CD4-positive, alpha-beta T cell treated with Interleukin-12 subunit alpha and Interleukin-12 subunit beta, for 1 hour (primary cell): ENCODE results near the gene TSACC.
"Not testable (repeated sequence)": the region's sequence is repeated elsewhere in the genome, so short reads cannot be mapped to it uniquely, and the experiment has no call there.

Experiments used
- DNase-seq: peaks from one replicate; pipeline ENCODE4 v3.0.0-alpha.2; 2020

TSACC gene

DNA sequence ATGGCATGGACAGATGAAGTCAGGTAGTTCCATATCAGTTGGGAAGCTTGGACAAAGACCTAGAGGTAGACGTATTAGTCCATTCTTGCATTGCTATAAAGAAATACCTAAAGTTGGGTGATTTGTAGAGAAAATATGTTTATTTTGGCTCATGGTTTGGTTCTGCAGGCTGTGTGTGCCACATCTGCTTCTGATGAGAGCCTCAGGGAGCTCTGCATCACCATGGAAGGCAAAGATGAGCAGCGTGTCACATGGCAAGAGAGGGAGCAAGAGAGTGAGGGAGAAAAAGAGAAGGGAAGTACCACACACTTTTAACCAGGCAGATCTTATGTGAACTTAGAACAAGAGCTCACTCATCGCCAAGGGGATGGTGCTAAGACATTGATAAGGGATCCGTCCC lies 9.0 kb downstream of the TSACC start:
- no peak for DNase-seq

DNA sequence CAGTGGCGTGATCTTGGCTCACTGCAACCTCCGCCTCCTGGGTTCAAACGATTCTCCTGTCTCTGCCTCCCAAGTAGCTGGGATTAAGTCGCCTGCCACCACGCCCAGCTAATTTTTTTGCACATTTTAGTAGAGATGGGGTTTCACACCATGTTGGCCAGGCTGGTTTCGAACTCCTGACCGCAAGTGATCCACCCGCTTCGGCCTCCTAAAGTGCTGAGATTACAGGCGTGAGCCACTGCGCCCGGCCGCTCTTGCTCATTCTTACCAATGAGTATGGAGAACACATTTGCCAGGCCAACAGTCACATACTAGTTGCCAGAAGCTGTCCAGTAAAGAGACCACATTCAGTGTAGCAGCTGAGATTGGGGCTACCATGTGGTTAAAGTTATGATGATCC lies 14.2 kb downstream of the TSACC start:
- not testable (repeated sequence) for DNase-seq

DNA sequence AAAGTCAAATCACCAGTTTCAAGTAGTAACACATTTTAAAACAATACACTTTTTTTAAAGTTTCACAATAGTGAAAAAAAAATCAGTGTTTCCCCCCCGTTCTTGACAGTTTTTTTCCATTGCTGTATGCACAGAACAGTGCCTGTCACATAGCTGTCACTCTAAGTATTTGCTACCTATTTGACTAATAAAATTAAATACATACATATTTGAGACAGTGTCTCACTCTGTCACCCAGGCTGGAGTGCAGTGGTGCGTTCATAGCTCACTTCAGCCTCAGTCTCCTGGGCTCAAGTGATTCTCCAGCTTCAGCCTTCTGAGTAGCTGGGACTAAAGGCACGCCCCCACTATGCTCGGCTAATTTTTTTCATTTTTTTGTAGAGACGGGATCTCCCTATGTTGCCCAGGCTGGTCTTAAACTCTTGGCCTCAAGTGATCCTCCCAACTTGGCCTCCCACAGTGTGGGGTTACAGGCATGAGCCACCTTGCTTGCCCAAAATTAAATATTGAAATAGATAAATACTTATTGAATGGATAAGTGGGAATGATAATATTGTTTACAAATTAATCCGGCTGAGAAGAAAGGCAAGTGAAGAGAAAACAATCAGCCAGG lies 18.0 kb downstream of the TSACC start:
- DNase-seq, result no peak

DNA sequence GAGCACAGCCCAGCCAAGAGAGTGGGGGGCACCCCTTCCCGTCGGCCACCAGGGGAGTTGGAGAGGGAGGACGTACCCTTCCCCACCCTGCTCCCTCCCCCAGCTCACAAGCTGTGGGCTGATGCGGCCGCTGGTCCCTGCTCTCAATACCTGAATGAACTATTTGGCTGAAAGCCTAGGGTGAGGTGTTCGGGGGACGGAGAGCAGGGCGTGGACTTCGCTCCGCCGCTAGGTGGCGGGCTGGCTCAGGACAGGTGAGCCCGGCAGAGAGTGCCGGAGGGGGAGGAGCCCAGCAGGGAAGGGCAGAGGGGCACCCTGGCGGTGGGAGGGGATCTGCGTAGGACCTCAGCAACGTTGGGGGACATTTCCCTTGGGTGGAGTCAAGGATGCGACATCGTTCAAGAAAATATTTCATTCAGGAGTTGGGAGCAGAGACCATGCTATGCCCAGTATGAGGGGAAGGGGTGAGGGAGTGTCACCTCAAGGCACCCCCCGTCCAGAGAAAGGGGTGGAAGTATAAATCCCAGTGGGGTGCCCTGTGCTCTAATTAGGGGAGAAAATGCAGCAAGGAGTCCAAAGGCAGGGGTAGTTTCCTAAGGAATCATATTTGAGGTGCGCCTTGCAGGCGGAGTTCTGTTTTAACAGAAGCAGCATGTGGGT lies 18.7 kb downstream of the TSACC start:
- peak; percentile 77 for DNase-seq

DNA sequence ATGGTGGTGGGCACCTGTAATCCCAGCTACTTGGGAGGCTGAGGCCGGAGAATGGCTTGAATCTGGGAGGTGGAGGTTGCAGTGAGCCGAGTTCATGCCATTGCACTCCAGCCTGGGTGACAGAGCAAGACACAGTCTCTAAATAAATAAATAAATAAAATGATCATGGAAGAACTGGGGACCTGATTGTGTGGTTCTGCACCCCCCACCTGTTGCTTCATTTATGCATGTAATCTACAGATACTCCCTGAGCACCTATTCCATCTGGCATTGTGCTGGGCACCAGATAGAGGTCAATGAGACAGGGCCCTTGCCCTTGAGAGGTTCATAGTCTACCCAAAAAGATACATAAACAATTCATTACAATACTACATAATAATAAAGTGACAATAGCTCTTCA lies 19.7 kb downstream of the TSACC start:
- DNase-seq, result no peak

DNA sequence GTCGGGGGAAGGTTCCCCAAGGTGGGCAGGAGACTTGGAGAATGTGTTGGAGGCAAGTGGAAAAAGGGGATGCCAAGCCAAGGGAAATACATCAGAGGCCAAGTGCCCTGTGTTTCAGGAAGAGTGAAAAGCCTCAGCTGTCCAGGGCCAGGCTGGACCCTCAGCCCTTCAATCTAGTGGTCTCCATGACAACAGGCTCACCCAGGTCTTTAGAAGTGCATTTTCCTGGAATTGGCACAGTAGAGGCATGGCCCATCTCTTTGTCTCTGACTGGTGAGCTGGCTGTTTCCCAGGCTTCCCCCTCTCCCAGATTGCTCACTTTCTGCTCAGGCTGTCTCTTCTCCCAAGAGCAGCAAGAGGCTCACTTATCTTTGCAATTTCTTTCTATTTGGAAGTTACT lies 20.3 kb downstream of the TSACC start:
- DNase-seq, result no peak

DNA sequence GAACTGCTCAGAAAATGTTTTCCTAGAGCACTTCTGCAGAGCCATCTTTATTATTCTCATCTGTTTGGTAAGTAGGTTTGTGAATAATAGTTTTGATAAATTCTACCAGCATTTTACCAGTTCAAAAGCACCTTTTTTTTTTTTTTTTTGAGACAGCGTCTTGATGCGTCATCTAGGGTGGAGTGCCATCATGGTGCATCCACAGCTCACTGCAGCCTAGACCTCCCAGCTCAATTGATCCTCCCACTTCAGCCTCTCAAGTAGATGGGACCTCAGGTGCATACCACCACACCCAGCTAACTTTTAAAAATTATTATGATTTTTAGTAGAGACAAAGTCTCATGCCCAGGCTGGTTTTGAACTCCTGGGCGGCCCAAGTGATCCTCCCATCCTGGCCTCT lies 20.9 kb downstream of the TSACC start:
- DNase-seq, result no peak

DNA sequence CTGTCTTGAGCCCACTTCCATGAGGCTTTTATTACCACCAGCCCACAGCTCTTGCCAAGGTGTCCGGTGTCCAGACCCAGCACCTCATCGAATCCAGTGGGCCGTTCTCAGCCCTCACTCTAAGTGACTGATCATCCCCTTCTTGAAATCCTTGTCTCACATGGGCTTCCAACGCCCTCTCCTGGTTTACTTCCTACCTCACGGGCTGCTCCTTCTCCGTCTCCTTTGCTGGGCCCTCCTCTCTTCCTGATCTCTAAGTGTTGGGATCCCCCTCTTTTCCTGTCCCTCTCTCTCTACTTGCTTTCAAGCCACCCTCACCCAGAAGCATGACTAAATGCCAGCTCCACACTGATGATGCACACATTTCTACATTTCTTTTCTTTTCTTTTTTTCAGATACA lies 21.6 kb downstream of the TSACC start:
- no peak for DNase-seq

DNA sequence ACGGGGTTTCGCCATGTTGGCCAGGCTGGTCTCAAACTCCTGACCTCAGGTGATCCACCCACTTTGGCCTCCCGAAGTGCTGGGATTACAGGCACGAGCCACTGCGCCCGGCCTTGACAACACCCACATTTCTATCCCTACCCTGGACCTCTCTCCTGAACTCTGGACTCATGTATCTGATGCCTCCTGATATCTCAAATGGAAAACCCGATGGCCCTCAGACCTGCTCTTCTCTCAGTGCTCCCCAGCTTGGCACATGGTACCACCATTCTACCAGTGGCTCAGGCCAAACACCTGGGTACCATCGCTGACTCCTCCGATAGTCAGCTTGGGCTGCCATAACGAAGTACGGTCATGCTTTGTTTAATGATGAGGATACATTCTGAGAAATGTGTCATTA lies 22.2 kb downstream of the TSACC start:
- DNase-seq, result no peak

DNA sequence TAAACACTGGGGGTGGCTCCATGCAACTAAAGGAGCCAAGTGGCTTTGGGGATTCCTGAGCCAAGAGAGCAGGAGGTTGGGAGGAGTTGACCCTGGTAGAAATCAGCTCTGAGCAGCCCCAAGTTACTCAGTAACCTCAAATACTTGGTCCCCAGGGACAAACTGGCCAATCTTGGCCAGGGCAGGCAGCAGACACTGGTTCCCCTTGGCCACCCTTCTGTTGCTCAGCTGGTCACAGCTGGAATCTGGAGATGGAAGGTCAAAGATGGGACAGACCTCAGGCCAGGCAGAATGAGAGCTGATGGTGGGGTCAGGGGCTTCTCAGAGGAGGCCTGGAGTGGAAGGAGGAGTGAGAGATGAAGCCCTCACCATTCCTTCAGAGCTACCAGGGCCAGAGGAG lies 27.4 kb downstream of the TSACC start:
- DNase-seq, result no peak

DNA sequence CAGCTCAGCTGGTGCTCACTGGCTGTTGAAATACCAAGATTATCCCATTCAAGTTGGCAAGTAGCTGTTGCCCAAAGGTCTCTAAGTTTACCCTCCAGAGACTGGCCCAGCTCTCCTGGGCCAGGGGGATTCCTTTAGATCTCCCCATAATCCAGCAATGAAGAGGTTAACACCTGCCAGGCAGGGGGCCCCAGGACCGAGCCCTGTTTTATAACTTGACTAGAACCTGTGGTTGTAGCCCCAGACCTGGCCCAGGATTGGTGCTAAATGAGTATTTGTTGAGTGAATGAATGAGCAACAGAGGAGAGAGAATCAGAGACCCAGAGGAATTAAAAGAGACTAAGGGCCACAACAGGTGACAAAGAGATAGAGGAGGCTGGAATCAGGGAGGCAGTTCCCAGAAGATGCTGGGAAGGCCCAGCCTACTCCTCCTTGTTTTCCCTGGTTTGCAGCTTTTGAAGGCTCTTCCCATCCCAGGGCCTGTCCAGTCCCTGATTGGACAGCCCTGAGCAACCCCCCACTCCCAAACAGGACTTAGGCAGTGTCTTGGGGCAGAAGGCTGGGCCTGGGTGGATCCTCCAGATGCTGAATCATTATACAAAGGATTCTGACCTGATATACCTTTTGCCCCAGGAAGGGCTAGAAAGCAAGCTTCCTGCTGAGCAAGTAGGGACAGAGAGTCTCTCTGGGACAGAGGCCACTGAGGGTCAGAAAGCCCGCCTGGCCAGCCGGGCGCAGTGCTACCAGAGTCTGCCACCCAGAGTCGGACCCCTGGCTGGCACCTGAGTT lies 28.2 kb downstream of the TSACC start:
- DNase-seq, result no peak

DNA sequence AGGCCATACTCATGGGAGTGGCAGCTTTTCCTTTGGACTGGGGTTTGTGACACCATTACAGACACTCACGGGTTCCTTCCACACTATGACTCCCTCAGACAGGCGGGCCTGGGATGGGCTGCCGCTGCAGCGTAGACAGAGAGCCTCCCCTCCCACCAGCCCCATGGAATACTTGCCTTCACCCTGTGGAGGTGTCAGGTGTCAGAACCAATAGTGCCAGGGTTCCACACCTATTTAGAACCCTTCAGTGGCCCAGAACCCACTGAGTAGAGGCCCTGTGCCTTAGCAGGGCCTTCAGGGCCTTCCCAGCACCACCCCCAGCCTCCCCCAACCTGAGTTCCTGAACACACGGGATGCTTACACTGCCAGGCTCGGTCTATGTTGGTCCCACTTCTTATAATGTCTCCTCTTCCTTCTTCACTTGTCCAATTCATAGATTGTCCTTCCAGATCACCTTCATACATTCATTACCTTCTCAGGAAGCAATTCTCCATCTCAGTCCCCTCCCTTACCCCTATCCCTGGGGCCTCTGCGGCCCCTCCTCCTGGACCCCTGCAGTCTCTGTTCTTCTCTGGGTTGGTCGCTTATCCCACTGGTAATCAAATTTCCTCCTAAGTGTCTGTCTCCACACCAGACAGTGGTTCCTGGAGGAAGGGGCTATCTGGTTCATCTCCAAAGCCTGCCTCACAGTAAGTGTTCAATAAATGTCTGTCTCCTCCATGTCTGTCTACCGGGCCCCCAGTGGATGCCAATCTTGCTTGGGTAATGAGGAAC lies 29.2 kb downstream of the TSACC start:
- no peak for DNase-seq

DNA sequence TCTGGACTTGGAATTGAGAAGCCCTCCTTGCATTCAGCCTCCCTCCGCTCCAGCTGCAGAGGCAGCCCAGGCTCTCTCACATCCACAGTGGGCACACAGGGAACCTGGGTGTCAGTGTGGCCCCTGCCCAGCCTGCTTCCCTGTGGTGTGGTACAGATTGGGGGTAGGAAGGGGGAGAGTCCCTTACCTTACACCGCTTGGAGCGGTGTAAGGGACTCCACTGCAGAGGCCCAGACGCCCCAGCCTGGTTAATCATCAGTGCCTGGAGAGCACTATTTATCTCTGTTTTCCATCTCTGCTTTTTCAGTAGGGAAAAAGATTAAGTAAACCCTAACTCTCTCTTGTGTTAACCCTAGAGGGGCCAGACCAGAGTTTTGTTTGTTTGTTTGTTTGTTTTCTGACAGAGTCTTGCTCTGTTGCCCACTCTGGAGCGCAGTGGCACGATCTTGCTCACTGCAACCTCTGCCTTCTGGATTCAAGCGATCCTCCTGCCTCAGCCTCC lies 29.9 kb downstream of the TSACC start:
- DNase-seq, result no peak

DNA sequence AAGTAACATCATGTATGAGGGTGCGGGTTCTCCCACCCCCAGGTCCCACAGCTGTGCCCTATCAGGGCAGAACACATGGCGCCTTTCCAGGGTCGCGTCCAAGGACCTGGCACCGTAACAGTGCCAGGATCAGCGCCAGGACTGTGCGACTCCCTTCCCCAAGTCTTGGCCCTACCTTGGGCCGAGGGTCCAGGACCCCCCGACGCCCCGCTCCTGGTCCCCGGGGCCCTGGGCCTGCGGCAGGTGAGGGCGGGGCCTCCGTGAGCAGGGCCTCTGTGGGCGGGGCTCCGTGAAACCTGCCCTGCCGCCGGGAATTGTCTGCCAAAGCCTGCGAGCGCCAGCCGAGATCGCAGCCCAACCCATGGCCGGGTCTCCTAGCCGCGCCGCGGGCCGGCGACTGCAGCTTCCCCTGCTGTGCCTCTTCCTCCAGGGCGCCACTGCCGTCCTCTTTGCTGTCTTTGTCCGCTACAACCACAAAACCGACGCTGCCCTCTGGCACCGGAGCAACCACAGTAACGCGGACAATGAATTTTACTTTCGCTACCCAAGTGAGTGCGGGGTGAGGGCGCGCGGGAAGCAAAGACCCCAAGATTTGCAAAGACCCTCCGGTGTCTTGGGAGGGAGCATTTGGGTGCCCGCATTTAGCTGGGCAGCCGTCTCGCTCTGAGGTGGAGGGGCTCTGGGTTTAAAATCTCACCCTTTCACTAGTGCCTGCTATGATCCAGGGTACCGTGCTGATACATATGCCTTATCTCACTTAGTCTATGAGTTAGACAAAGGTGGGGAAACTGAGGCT lies 30.8 kb downstream of the TSACC start, which contains the start of gene RHBG:
TSS of gene RHBG (plus strand) at position 323 of the 796 bp plus-strand sequence. CDS start at position 362, 39 bp downstream.
- DNase-seq, result peak; percentile 14

DNA sequence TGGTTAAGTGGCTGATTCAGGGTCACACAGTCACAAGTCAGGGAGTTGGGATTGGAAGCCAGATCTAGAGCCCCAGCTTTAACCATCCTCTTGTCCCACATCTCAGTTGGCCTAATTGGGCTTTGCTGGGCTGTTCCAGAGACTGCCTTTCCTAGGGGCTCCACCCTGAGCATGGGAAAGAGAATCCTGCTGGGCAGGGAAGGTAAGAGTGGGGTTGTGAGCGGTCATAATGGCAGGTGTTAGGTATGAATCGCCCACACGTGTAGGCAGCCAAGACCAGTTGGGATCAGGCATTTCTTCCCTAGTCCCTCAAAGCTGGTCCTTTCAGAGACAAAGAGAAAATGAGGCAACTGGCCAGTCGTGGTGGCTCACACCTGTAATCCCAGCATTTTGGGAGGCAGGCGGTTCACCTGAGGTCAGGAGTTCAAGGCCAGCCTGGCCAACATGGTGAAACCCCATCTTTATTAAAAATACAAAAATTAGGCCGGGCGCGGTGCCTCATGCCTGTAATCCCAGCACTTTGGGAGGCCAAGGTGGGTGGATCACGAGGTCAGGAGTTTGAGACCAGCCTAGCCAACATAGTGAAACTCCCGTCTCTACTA lies 31.5 kb downstream of the TSACC start:
- DNase-seq, result not testable (repeated sequence)

DNA sequence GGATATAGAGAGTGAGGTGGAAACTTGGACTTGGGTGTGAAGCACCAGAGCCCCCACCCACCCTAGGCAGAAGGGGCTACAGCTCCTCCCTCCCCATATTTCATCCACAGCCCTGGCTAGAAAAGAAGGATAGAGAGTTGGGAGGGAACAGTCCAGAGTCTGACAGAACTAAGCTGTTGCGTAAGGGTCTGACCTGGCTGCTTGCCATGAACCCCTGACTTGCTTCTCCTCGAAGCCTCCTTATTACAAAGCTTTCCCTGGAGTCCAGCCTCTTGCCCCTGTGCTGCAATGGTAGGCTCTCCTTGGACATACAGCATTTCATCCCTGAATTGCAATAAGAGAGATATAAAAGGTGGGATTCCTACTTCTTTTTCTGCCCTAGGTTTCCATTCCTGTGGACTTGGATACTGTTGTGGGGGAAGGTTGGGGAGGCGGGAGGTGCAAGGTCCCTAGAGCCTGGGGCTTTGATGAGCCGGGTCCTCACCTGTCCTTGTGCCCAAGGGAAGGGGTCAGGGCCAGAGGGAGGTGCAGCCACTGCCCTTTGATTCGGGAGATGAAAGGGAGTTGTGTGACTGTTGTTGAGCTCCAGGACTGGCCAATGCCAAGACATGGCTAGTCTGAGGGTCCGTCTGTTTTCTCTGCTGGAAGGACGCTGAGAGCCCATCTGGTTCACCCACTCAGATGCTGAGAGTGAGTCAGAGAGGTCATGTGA lies 33.4 kb downstream of the TSACC start:
- no peak for DNase-seq

DNA sequence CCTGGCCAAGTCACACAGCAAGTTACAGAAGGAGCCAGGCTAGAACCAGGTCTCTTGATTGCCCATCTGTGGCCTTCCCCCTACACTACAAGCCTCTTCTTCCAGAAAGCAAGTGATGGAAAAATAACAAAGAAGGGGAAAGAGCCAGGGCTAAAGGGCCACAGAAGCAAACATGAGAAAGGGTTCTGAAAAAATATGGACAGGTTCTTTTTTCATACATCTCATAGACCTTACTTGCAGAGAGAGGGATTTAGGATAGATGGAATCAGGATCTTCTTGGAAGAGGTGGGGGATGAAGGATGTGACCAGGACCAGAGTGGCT lies 33.9 kb downstream of the TSACC start:
- DNase-seq, result no peak

DNA sequence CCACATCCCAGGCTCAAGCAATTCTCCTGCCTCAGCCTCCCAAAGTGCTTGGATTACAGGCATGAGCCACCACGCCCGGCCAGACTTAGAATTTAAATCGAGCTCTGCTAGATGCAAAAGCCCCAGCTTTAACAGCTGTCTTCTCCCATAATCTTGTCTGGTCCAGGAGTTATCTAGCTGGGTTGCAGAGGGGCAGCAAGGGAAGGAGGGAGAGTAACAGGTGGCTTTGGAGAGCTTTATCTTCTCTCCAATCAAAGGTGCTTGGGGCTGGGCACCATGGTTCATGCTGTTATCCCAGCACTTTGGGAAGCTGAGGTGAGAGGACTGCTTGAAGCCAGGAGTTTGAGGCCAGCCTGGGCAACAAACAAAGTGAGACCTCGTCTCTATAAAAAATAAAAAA lies 34.5 kb downstream of the TSACC start:
- DNase-seq, result no peak

DNA sequence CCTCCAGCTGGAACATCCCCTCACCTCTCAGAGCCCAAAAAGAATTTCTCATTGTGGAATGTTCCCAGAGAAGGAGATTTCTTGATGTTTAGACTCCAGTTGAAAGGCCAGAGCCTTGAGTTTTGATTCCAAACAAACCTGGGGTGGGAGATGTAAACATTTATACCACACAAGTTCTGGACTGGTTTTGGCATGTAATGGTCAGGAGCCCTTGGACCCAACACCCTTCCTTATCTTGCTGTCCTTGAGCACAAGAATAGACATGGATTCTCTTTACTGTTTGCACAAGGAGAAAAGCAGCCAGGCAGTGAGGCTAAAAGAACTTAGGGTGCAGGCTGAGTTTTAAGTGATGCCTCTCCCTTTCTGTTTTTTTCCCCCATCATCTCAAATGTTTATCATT lies 35.2 kb downstream of the TSACC start:
- DNase-seq, result no peak

DNA sequence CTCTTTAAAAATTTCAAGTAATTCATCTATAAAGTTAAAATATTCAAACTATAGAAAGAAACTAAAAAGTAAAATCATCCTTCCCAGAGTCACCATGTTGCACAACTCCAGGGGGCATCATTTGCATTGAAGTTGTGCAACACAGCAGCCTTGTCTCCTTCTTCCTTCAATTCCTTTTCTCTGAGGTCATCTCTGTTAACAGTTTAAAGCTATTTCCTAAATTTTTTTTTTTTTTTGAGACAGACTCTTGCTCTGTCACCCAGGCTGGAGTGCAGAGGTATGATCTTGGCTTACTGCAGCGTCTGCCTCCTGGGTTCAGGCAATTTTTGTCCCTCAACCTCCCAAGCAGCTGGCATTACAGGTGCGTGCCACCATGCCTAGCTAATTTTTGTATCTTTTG lies 37.8 kb downstream of the TSACC start:
- DNase-seq, result no peak
